A549 (cell line): ENCODE results near the gene PTPRK. TPM values are rescaled to one million over a fixed set of nuclear protein-coding genes. Genes with fewer than 3 reads are reported as not detected.

Experiments
- ATAC-seq, 2 experiments: fragments of 200-7000 bp in 1 of 2; fragments of >200 bp in 1 of 2; cut with Nextera tagmentation in 1 of 2; cut with Tn5 transposase in 1 of 2; 3 replicates each; pipeline versions ENCODE4 v1.8.0 to v1.9.1; 2018 to 2020; ENCODE audit warnings: mild to moderate bottlenecking in 1 of 2, moderate library complexity in 1 of 2
- CTCF ChIA-PET: fragments of 300-600 bp; sonication (Branson Sonifier 250); formaldehyde crosslinking; extraction: SDS; loops from one replicate; lab custom pipeline; 2021; ENCODE audit warnings: antibody characterized with exemption, inconsistent platforms; lab: Yijun Ruan, JAX
- POLR2A ChIA-PET: fragments of 350-600 bp; formaldehyde crosslinking; extraction: SDS; loops from one replicate; lab custom pipeline; 2021; ENCODE audit warnings: antibody characterized with exemption, inconsistent platforms; lab: Yijun Ruan, JAX
- DNase-seq, 2 experiments: peaks; one replicate each; pipeline versions ENCODE4 v3.0.0 to v3.0.0-alpha.2; 2011 to 2016; ENCODE audit warnings: low read depth in 1 of 2, low spot score in 1 of 2
- FAIRE-seq: peaks from 2 replicates; lab custom pipeline; 2011; peaks lifted over from hg19 to GRCh38; lab: Jason Lieb, UNC
- H3K27ac ChIP-seq, 2 experiments: fragments of >200 bp; sonication (Bioruptor Twin); formaldehyde crosslinking; 3 replicates each; pipeline ENCODE4 v1.5.1; 2016 to 2017
- H3K4me1 ChIP-seq: fragments of >200 bp; sonication (Bioruptor Twin); formaldehyde crosslinking; 3 replicates; pipeline ENCODE4 v1.6.1; 2016
- H3K4me2 ChIP-seq: fragments of >200 bp; sonication (Bioruptor Twin); formaldehyde crosslinking; 3 replicates; pipeline ENCODE4 v1.6.1; 2016
- H3K4me3 ChIP-seq: fragments of >200 bp; sonication (Bioruptor Twin); formaldehyde crosslinking; 3 replicates; pipeline ENCODE4 v1.5.1; 2016
- H3K9me3 ChIP-seq: fragments of >200 bp; sonication (Bioruptor Twin); formaldehyde crosslinking; 3 replicates; pipeline ENCODE4 v1.6.1; 2016
- BCL3 ChIP-seq: fragments of >200 bp; sonication (Bioruptor Twin); formaldehyde crosslinking; IDR thresholded peaks from 3 replicates; pipeline ENCODE4 v1.6.1; 2016
- BHLHE40 ChIP-seq: IDR thresholded peaks from 2 replicates; pipeline ENCODE4 v1.6.1; 2012; ENCODE audit warnings: low read depth, low read length, inconsistent platforms
- E2F6 ChIP-seq: IDR thresholded peaks from 2 replicates; pipeline ENCODE4 v1.6.1; 2012; ENCODE audit warnings: low read depth, borderline replicate concordance
- EHF ChIP-seq: fragments of 250-450 bp; sonication (Bioruptor Pico); IDR thresholded peaks from 2 replicates; pipeline ENCODE4 v1.5.0; 2020; ENCODE audit warnings: mild to moderate bottlenecking
- GATA3 ChIP-seq: IDR thresholded peaks from 2 replicates; pipeline ENCODE4 v1.6.1; 2012; ENCODE audit warnings: borderline replicate concordance
- HDAC2 ChIP-seq: fragments of 200-600 bp; sonication (generic); IDR thresholded peaks from 2 replicates; pipeline ENCODE4 v1.6.1; 2016
- HEYL ChIP-seq: fragments of 250-450 bp; sonication (Bioruptor Pico); IDR thresholded peaks from 2 replicates; pipeline ENCODE4 v1.8.0; 2021; ENCODE audit warnings: mild to moderate bottlenecking, moderate library complexity
- HOXB13 ChIP-seq: fragments of 250-450 bp; sonication (Bioruptor Pico); IDR thresholded peaks from 2 replicates; pipeline ENCODE4 v1.5.0; 2020; ENCODE audit warnings: low read depth, mild to moderate bottlenecking, moderate library complexity
- JUNB ChIP-seq: fragments of >200 bp; sonication (Bioruptor Twin); formaldehyde crosslinking; IDR thresholded peaks from 2 replicates; pipeline ENCODE4 v1.6.1; 2016
- MAZ ChIP-seq: fragments of 150-350 bp; IDR thresholded peaks from 2 replicates; pipeline ENCODE4 v1.6.1; 2014; ENCODE audit warnings: antibody characterized with exemption, low read depth, low read length, borderline replicate concordance
- RAD21 ChIP-seq, 2 experiments: fragments of >200 bp in 1 of 2; sonication (Bioruptor Twin) in 1 of 2; formaldehyde crosslinking in 1 of 2; IDR thresholded peaks in 1 of 2; conservative IDR thresholded peaks in 1 of 2; 2 replicates in 1 of 2; 3 replicates in 1 of 2; pipeline ENCODE4 v1.6.1; 2012 to 2018; ENCODE audit warnings: inconsistent platforms in 1 of 2
- RFX5 ChIP-seq: fragments of 450-650 bp; IDR thresholded peaks from 2 replicates; pipeline ENCODE4 v1.7.1; 2014; ENCODE audit warnings: antibody characterized with exemption, mild to moderate bottlenecking, moderate library complexity
- SREBF2 ChIP-seq: fragments of 450-650 bp; IDR thresholded peaks from 2 replicates; pipeline ENCODE4 v1.6.1; 2014; ENCODE audit warnings: mild to moderate bottlenecking, moderate library complexity
- TFCP2L1 ChIP-seq: fragments of 250-450 bp; sonication (Bioruptor Pico); IDR thresholded peaks from 2 replicates; pipeline ENCODE4 v1.5.0; 2021; ENCODE audit warnings: mild to moderate bottlenecking
- TP53 ChIP-seq: fragments of 250-450 bp; sonication (Bioruptor Pico); IDR thresholded peaks from 2 replicates; pipeline ENCODE4 v1.5.0; 2021; ENCODE audit warnings: mild to moderate bottlenecking, moderate library complexity
- USF2 ChIP-seq: fragments of 450-650 bp; IDR thresholded peaks from 2 replicates; pipeline ENCODE4 v1.6.1; 2014; ENCODE audit warnings: antibody characterized with exemption
- ZC3H11A ChIP-seq: fragments of 450-650 bp; IDR thresholded peaks from 2 replicates; pipeline ENCODE4 v1.6.1; 2014; ENCODE audit warnings: antibody characterized with exemption, mild to moderate bottlenecking
- ZFP36 ChIP-seq: fragments of 450-650 bp; IDR thresholded peaks from 2 replicates; pipeline ENCODE4 v1.6.1; 2014; ENCODE audit warnings: borderline replicate concordance; ENCODE audit not compliant: partially characterized antibody
- WGBS: methylation state at CpG from one replicate; pipeline ENCODE4 v1.1.6; 2017; ENCODE audit errors: missing lambda C conversion rate; 5-methylcytosine and 5-hydroxymethylcytosine counted together
- polyA plus RNA-seq, 4 experiments: library from polyadenylated mRNA; depleted of rRNA in 3 of 4; stranded (reverse); fragments of >200 nt; fragmentation: RNase III in 1 of 4; extraction: RNeasy Plus Mini Kit Qiagen cat#74134 plus additional on column Dnase treatment in 1 of 4; gene quantifications; 2 replicates in 3 of 4; 3 replicates in 1 of 4; pipeline ENCODE4 v1.2.3, GENCODE V29; 2011 to 2017
- TF ChIP-seq, protein P1 (sequence below): fragments of >200 bp; sonication (Bioruptor Twin); formaldehyde crosslinking; IDR thresholded peaks from 3 replicates; pipeline ENCODE4 v1.5.1; 2016
- TF ChIP-seq, protein P2 (sequence below): fragments of >200 bp; sonication (Bioruptor Twin); formaldehyde crosslinking; IDR thresholded peaks from 2 replicates; pipeline ENCODE4 v1.6.1; 2016
- TF ChIP-seq, protein P3 (sequence below): IDR thresholded peaks from 2 replicates; pipeline ENCODE4 v1.6.1; 2012
- TF ChIP-seq, protein P4 (sequence below): fragments of 150-350 bp; IDR thresholded peaks from 2 replicates; pipeline ENCODE4 v1.6.1; 2014; ENCODE audit warnings: low read depth, mild to moderate bottlenecking, low read length

Gene PTPRK
- polyA plus RNA-seq, 2 of the 4 experiments (the other 2 are of a cell fraction): 14.4 to 16.1 TPM

DNA sequence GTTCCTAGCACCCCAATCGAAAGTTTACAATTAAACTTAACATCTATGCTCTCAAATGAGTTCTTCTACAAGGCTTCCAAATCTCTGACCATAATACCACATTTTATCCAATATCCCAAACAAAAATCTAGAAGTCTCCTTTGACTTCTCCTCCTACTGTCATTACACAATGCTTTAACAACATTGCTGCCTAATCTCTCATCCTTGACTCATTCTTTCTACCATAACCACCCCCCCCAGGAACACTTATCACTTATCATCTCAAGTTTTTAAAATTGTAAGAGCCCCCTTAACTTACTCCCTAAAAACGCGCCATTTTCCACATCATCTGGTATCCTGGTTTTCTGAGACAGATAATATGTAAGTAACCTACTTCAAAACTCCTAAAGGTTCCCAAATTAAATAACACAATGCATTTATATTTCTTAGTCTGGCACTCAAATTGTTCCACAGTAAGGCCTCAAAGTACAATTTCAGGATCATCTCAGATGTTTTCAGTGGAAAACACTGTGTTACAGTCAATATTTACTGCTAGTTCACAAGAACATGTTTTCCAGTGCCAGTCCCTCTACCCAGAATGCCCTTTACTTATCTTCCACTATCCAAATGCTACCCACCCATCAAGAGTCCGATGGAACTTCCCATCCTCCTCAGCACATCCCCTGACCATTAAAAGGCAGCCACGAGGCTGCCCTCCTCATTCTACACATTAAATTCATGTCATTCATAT is 311.4 kb downstream of the PTPRK start:
- 72% methylated on average over 5 of the region's 5 CpGs for WGBS
- no peak overlapping the region for H3K4me3 ChIP-seq
- H3K4me1 ChIP-seq: peaks cover 20% of the 10 kb centered on the region
- H3K27ac ChIP-seq: no peak overlapping the region
- ChIA-PET CTCF (no interaction called here), POLR2A (no interaction called here)
- H3K4me2 ChIP-seq: peak overlapping the region; percentile 16; the same call in 2 of the 3 replicates
- TF ChIP-seq, protein P1, sequence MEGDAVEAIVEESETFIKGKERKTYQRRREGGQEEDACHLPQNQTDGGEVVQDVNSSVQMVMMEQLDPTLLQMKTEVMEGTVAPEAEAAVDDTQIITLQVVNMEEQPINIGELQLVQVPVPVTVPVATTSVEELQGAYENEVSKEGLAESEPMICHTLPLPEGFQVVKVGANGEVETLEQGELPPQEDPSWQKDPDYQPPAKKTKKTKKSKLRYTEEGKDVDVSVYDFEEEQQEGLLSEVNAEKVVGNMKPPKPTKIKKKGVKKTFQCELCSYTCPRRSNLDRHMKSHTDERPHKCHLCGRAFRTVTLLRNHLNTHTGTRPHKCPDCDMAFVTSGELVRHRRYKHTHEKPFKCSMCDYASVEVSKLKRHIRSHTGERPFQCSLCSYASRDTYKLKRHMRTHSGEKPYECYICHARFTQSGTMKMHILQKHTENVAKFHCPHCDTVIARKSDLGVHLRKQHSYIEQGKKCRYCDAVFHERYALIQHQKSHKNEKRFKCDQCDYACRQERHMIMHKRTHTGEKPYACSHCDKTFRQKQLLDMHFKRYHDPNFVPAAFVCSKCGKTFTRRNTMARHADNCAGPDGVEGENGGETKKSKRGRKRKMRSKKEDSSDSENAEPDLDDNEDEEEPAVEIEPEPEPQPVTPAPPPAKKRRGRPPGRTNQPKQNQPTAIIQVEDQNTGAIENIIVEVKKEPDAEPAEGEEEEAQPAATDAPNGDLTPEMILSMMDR: no peak
- TF ChIP-seq, protein P2, sequence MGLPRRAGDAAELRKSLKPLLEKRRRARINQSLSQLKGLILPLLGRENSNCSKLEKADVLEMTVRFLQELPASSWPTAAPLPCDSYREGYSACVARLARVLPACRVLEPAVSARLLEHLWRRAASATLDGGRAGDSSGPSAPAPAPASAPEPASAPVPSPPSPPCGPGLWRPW: no peak
- TF ChIP-seq HEYL (no peak), RAD21 (conservative IDR thresholded peaks at IDR 0.05 in 1 of 2, IDR thresholded peaks at IDR 0.05 in 1 of 2) (no peak), E2F6 (no peak), ZFP36 (no peak), RFX5 (no peak), JUNB (no peak), SREBF2 (no peak), GATA3 (no peak), HOXB13 (CRISPR knock-in tag) (no peak), USF2 (no peak), ZC3H11A (no peak), TFCP2L1 (CRISPR knock-in tag) (no peak)
- DNase-seq: no peak
- FAIRE-seq: no peak
- ATAC-seq: no peak
- H3K9me3 ChIP-seq: no peaks in the 10 kb centered on the region

DNA sequence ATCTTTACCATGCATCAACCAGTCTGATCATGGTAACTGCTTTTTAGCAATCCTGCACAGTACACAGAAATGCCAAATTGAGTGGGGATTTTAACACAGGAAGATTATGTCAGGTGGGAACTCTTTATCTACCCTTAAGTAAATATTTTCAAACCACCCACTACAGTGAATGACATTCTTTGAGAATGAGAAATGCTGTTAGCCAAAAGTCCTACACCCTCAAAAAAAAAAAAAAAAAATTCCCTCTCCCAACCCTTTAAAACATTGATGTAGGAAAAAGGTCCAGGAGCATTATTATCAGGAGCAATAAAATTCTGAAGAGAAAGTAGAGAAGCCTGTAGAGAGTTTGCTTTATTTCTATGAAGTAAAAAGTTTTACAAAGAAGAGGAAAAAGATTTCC is 312.3 kb downstream of the PTPRK start:
- peak overlapping the region; percentile 16; the same call in 2 of the 3 replicates for H3K4me2 ChIP-seq
- H3K9me3 ChIP-seq: no peaks in the 10 kb centered on the region
- DNase-seq (no peak), FAIRE-seq (no peak), ATAC-seq (no peak)
- no peak overlapping the region for H3K27ac ChIP-seq
- peaks cover 20% of the 10 kb centered on the region for H3K4me1 ChIP-seq
- ChIA-PET POLR2A (no interaction called here), CTCF (no interaction called here)
- TF ChIP-seq TP53 (CRISPR knock-in tag) (no peak), BHLHE40 (no peak), MAZ (no peak), HDAC2 (no peak), BCL3 (no peak), E2F6 (no peak), EHF (CRISPR knock-in tag) (no peak), ZFP36 (no peak)
- TF ChIP-seq, protein P3, sequence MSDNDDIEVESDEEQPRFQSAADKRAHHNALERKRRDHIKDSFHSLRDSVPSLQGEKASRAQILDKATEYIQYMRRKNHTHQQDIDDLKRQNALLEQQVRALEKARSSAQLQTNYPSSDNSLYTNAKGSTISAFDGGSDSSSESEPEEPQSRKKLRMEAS: no peak
- TF ChIP-seq, protein P4, sequence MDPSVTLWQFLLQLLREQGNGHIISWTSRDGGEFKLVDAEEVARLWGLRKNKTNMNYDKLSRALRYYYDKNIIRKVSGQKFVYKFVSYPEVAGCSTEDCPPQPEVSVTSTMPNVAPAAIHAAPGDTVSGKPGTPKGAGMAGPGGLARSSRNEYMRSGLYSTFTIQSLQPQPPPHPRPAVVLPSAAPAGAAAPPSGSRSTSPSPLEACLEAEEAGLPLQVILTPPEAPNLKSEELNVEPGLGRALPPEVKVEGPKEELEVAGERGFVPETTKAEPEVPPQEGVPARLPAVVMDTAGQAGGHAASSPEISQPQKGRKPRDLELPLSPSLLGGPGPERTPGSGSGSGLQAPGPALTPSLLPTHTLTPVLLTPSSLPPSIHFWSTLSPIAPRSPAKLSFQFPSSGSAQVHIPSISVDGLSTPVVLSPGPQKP: no peak
- H3K4me3 ChIP-seq: no peak overlapping the region
